H1 (cell line): ENCODE data around the gene QSOX1. TPM values are rescaled to one million over a fixed set of nuclear protein-coding genes. Genes with fewer than 3 reads are reported as not detected.
A peak's percentile ranks its signal among the peaks of the same experiment; 100 is the strongest.

Experiments used
- CTCF ChIA-PET: fragments of 300-600 bp; sonication (Branson Sonifier 250); formaldehyde crosslinking; loops from one replicate; lab custom pipeline; 2021; ENCODE audit not compliant: partially characterized antibody; lab: Charles Lee
- POLR2A ChIA-PET: fragments of 300-600 bp; sonication (Branson Sonifier 250); formaldehyde crosslinking; loops from one replicate; lab custom pipeline; 2021; ENCODE audit warnings: inconsistent platforms; ENCODE audit not compliant: partially characterized antibody; lab: Charles Lee
- DNase-seq, 2 experiments: peaks; one replicate each; pipeline versions ENCODE4 v3.0.0 to v3.0.0-alpha.2; 2010 to 2022; ENCODE audit warnings: low spot score in 2 of 2, low read depth in 1 of 2, mixed read lengths in 1 of 2
- FAIRE-seq: peaks from 2 replicates; lab custom pipeline; 2011; peaks lifted over from hg19 to GRCh38; lab: Jason Lieb, UNC
- H2AFZ ChIP-seq: 2 replicates; pipeline ENCODE4 v1.8.1; 2012; ENCODE audit warnings: low read length, inconsistent platforms
- H2AK5ac ChIP-seq: 2 replicates; pipeline ENCODE4 v1.6.1; 2013; ENCODE audit warnings: low read depth, low read length
- H2BK120ac ChIP-seq: replicated peaks from 2 replicates; pipeline ENCODE3; 2013; ENCODE audit warnings: low read depth, low read length, inconsistent platforms
- H2BK12ac ChIP-seq: 2 replicates; pipeline ENCODE4 v1.6.1; 2013; ENCODE audit warnings: low read depth, low read length
- H2BK15ac ChIP-seq: 2 replicates; pipeline ENCODE4 v1.6.1; 2013; ENCODE audit warnings: low read length
- H2BK20ac ChIP-seq: 2 replicates; pipeline ENCODE4 v1.6.1; 2013; ENCODE audit warnings: low read length
- H2BK5ac ChIP-seq: 2 replicates; pipeline ENCODE4 v1.6.1; 2013; ENCODE audit warnings: low read depth, low read length
- H3K14ac ChIP-seq: 2 replicates; pipeline ENCODE4 v1.6.1; 2013; ENCODE audit warnings: inconsistent platforms; ENCODE audit not compliant: insufficient read length
- H3K18ac ChIP-seq: 2 replicates; pipeline ENCODE4 v1.6.1; 2013; ENCODE audit warnings: low read length; ENCODE audit errors: extremely low read depth
- H3K23ac ChIP-seq: 2 replicates; pipeline ENCODE4 v1.6.1; 2013; ENCODE audit warnings: inconsistent platforms; ENCODE audit not compliant: insufficient read length
- H3K23me2 ChIP-seq: 2 replicates; pipeline ENCODE4 v1.6.1; 2013; ENCODE audit warnings: low read depth, low read length
- H3K27ac ChIP-seq: 2 replicates; pipeline ENCODE4 v1.6.1; 2011; ENCODE audit warnings: low read depth, low read length, inconsistent platforms
- H3K27me3 ChIP-seq, 4 experiments: replicated peaks in 1 of 4; 1 replicate in 1 of 4; 2 replicates in 3 of 4; pipeline versions ENCODE4 v1.6.1 to v1.8.1; 2011 to 2013; ENCODE audit warnings: low read length in 3 of 4, mild to moderate bottlenecking in 3 of 4, inconsistent platforms in 2 of 4, mixed read lengths in 2 of 4, moderate library complexity in 1 of 4; ENCODE audit not compliant: control insufficient read depth in 3 of 4, insufficient read depth in 3 of 4; ENCODE audit errors: extremely low read depth in 1 of 4
- H3K36me3 ChIP-seq, 4 experiments: 2 replicates each; pipeline versions ENCODE4 v1.6.1 to v1.8.1; 2011 to 2013; ENCODE audit warnings: mild to moderate bottlenecking in 4 of 4, low read length in 3 of 4, moderate library complexity in 2 of 4, control low read depth in 1 of 4, inconsistent platforms in 1 of 4; ENCODE audit not compliant: insufficient read depth in 4 of 4, control insufficient read depth in 2 of 4
- H3K4ac ChIP-seq: replicated peaks from 2 replicates; pipeline ENCODE3; 2013; ENCODE audit warnings: low read length, low read depth, mixed read lengths, inconsistent platforms; ENCODE audit not compliant: insufficient read length
- H3K4me1 ChIP-seq, 4 experiments: replicated peaks in 1 of 4; 1 replicate in 1 of 4; 2 replicates in 3 of 4; pipeline versions ENCODE4 v1.6.1 to v1.8.1; 2011 to 2013; ENCODE audit warnings: low read length in 3 of 4, inconsistent platforms in 2 of 4, mixed read lengths in 1 of 4; ENCODE audit not compliant: insufficient read depth in 4 of 4, control insufficient read depth in 3 of 4
- H3K4me2 ChIP-seq, 2 experiments: 2 replicates each; pipeline versions ENCODE4 v1.6.1 to v1.8.1; 2011 to 2013; ENCODE audit warnings: low read depth in 2 of 2, low read length in 2 of 2, control low read depth in 1 of 2, inconsistent platforms in 1 of 2, mild to moderate bottlenecking in 1 of 2; ENCODE audit not compliant: insufficient read depth in 1 of 2
- H3K4me3 ChIP-seq, 4 experiments: fragments of 200-600, 300-600 bp in 1 of 4; sonication (generic), shearing (Covaris generic), sonication (Bioruptor Twin) in 1 of 4; 2 replicates each; pipeline versions ENCODE4 v1.5.1 to v1.8.1; 2011 to 2016; ENCODE audit warnings: low read length in 4 of 4, low read depth in 3 of 4, control low read depth in 2 of 4, inconsistent platforms in 2 of 4, mild to moderate bottlenecking in 2 of 4, mixed read lengths in 1 of 4, moderate library complexity in 1 of 4; ENCODE audit not compliant: insufficient read depth in 2 of 4; ENCODE audit errors: extremely low read depth in 1 of 4
- H3K56ac ChIP-seq: replicated peaks from 2 replicates; pipeline ENCODE3; 2013; ENCODE audit warnings: low read depth, mild to moderate bottlenecking, mixed read lengths, low read length, inconsistent platforms; ENCODE audit not compliant: insufficient read length
- H3K79me1 ChIP-seq: 2 replicates; pipeline ENCODE4 v1.6.1; 2013; ENCODE audit warnings: low read depth, low read length, control low read depth
- H3K79me2 ChIP-seq, 2 experiments: 2 replicates each; pipeline versions ENCODE4 v1.6.1 to v1.8.1; 2012 to 2013; ENCODE audit warnings: low read length in 2 of 2, mild to moderate bottlenecking in 2 of 2, inconsistent platforms in 1 of 2; ENCODE audit not compliant: insufficient read depth in 2 of 2, control insufficient read depth in 1 of 2
- H3K9ac ChIP-seq, 4 experiments: replicated peaks in 1 of 4; 1 replicate in 1 of 4; 2 replicates in 3 of 4; pipeline versions ENCODE4 v1.6.1 to v1.8.1; 2011 to 2013; ENCODE audit warnings: low read depth in 3 of 4, low read length in 3 of 4, control low read depth in 2 of 4, mild to moderate bottlenecking in 2 of 4, moderate library complexity in 2 of 4, inconsistent platforms in 1 of 4; ENCODE audit errors: extremely low read depth in 1 of 4
- H3K9me3 ChIP-seq, 2 experiments: 2 replicates each; pipeline versions ENCODE4 v1.6.1 to v1.8.1; 2012 to 2013; ENCODE audit warnings: mild to moderate bottlenecking in 2 of 2, moderate library complexity in 2 of 2, control low read depth in 1 of 2, inconsistent platforms in 1 of 2, low read depth in 1 of 2, low read length in 1 of 2, mixed read lengths in 1 of 2; ENCODE audit not compliant: insufficient read depth in 2 of 2
- H4K20me1 ChIP-seq, 2 experiments: replicated peaks in 1 of 2; 2 replicates each; pipeline versions ENCODE3 to v1.8.1; 2011 to 2013; ENCODE audit warnings: inconsistent platforms in 2 of 2, low read length in 2 of 2, mild to moderate bottlenecking in 1 of 2; ENCODE audit not compliant: insufficient read depth in 2 of 2, control insufficient read depth in 1 of 2
- H4K5ac ChIP-seq: 2 replicates; pipeline ENCODE4 v1.6.1; 2013; ENCODE audit warnings: low read length, low read depth, mixed read lengths, inconsistent platforms; ENCODE audit not compliant: insufficient read length
- H4K8ac ChIP-seq: 2 replicates; pipeline ENCODE4 v1.8.0; 2013; ENCODE audit warnings: mild to moderate bottlenecking, moderate library complexity, low read length, inconsistent platforms; ENCODE audit not compliant: insufficient read depth; ENCODE audit errors: extremely low read depth
- H4K91ac ChIP-seq: replicated peaks from 2 replicates; pipeline ENCODE3; 2013; ENCODE audit warnings: low read length, mixed read lengths, inconsistent platforms; ENCODE audit not compliant: insufficient read length
- BACH1 ChIP-seq: IDR thresholded peaks from 2 replicates; pipeline ENCODE4 v1.6.1; 2012; ENCODE audit warnings: low read length, improper control_type of control experiment
- CHD1 ChIP-seq: IDR thresholded peaks from 2 replicates; pipeline ENCODE4 v1.6.1; 2012; ENCODE audit warnings: low read depth, low read length, improper control_type of control experiment
- CTBP2 ChIP-seq: IDR thresholded peaks from 2 replicates; pipeline ENCODE4 v1.7.0; 2011; ENCODE audit warnings: borderline replicate concordance, mild to moderate bottlenecking, moderate library complexity, mixed read lengths, low read length; ENCODE audit not compliant: insufficient read depth, insufficient read length
- HDAC6 ChIP-seq: IDR thresholded peaks from one replicate; pipeline ENCODE4 v1.7.1; 2012; ENCODE audit warnings: low read depth, mild to moderate bottlenecking, inconsistent platforms, low read length, moderate library complexity
- RAD21 ChIP-seq, 2 experiments: IDR thresholded peaks in 1 of 2; conservative IDR thresholded peaks in 1 of 2; 2 replicates each; pipeline ENCODE4 v1.6.1; 2011; ENCODE audit warnings: low read depth in 2 of 2, low read length in 2 of 2, improper control_type of control experiment in 1 of 2, inconsistent platforms in 1 of 2, mild to moderate bottlenecking in 1 of 2, moderate library complexity in 1 of 2
- RXRA ChIP-seq: IDR thresholded peaks from 2 replicates; pipeline ENCODE4 v1.6.1; 2011; ENCODE audit warnings: low read depth, mild to moderate bottlenecking, low read length, moderate library complexity; ENCODE audit not compliant: insufficient read depth
- SAP30 ChIP-seq: fragments of 300-600 bp; sonication (generic); IDR thresholded peaks from 2 replicates; pipeline ENCODE4 v1.7.1; 2012; ENCODE audit warnings: low read length, moderate library complexity, mild to moderate bottlenecking, inconsistent platforms; ENCODE audit not compliant: insufficient read depth, insufficient replicate concordance
- SIX5 ChIP-seq: IDR thresholded peaks from 2 replicates; pipeline ENCODE4 v1.6.1; 2011; ENCODE audit warnings: mild to moderate bottlenecking, low read depth, low read length
- SUZ12 ChIP-seq: fragments of 200-600 bp; sonication (generic); IDR thresholded peaks from 2 replicates; pipeline ENCODE4 v1.6.1; 2012; ENCODE audit warnings: mild to moderate bottlenecking, inconsistent platforms, low read length, moderate library complexity, mixed read lengths
- TAF1 ChIP-seq: IDR thresholded peaks from 2 replicates; pipeline ENCODE4 v1.6.1; 2011; ENCODE audit warnings: mild to moderate bottlenecking, low read depth, low read length
- WGBS, 2 experiments: shearing (Covaris generic) in 1 of 2; methylation state at CpG; one replicate each; pipeline versions ENCODE4 v1.1.6 to v1.1.7; 2013 to 2015; ENCODE audit warnings: low lambda C conversion rate in 2 of 2, mixed read lengths in 2 of 2, inconsistent platforms in 1 of 2, low coverage in 1 of 2, missing lambda C conversion rate in 1 of 2; ENCODE audit not compliant: insufficient replicate concordance in 2 of 2, insufficient coverage in 1 of 2, insufficient read length in 1 of 2; ENCODE audit errors: extremely low coverage in 1 of 2, missing lambda C conversion rate in 1 of 2; 5-methylcytosine and 5-hydroxymethylcytosine counted together
- polyA plus RNA-seq, 7 experiments: library from polyadenylated mRNA; depleted of rRNA in 3 of 7; stranded (reverse) in 5 of 7; unstranded in 2 of 7; fragments of >200 nt in 5 of 7; fragments of 200-250 nt in 2 of 7; gene quantifications; 1 replicate in 5 of 7; 2 replicates in 1 of 7; 4 replicates in 1 of 7; pipeline versions ENCODE4 v1.2.1 to v1.2.3, GENCODE V29; 2011 to 2013; ENCODE audit warnings: missing spikeins in 2 of 7, mixed read lengths in 2 of 7
- total RNA-seq: library from RNA; stranded (reverse); fragmentation: NEBNext Ultra II Directional; extraction: Animal tissue kit (Norgen Biotek cat#: 25700); gene quantifications from 2 replicates; pipeline ENCODE4 v1.2.1, GENCODE V29; 2021

QSOX1 gene
- total and polyA plus RNA-seq, 2 of the 8 experiments (the other 6 are each of a cell fraction or from before 2014, with no cell fraction given): 97.7 to 123 TPM

DNA sequence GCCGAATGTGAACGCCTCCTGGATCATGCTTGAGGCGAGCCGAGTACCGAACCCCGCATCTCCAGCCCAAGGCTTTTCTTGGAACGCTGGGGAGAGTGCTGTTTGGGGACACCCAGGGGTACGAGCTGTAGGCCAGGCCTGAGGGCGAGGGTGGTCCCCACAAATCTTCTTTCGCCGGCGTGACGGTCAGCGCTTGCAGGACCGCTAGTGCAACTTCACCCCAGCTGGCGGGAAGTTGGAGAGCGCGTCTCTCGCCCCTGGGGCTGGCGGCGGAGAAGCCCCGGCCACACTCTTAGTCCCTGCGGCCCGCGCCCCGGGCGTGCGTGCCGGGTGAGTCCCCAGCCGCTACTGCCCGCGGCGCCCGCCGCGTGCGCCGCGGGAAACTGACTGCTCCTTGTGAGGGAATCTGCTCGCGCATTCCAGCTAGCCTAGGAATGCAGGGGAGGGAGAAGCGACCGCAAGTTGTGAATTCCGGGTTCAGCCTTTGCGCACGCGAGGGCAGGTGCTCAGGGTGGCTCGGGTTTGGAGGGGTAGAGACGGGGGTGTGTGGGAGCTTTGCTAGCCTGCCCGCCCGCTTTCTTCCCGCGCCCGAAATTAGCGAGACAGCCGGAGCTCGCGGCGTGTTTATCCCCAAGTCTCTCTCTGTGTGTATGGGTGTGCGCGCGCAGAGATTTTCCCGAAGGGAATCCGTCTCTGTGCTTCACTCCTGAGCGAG is 76.3 kb downstream of the QSOX1 start:
- POLR2A ChIA-PET: interaction anchor here (0.8 to 3.9 kb wide), 14 partner anchors 8 to 64 kb away, joined by 3 to 29 read pairs (median 6); no protein-coding TSS in a partner anchor
- FAIRE-seq: no peak
- H2AFZ ChIP-seq: no peak overlapping the region
- TF ChIP-seq RAD21 (IDR thresholded peaks at IDR 0.05 in 1 of 2, conservative IDR thresholded peaks at IDR 0.05 in 1 of 2; ENCODE audit: low read depth in 2 of 2, low read length in 2 of 2): no peak
- TF ChIP-seq SIX5: no peak
- TF ChIP-seq SUZ12: peak; percentile 20; the same call in 1 of the 2 replicates
- TF ChIP-seq HDAC6: no peak
- TF ChIP-seq SAP30: no peak
- TF ChIP-seq CTBP2: no peak
- TF ChIP-seq BACH1: no peak
- no peak; the same call in 1 of the 2 replicates for TF ChIP-seq CHD1
- TF ChIP-seq RXRA: no peak
- TF ChIP-seq TAF1: 0 out of 2 replicates have a peak, but pooled peaks have one; percentile 41

More for the DNA sequence above, 76.3 kb downstream of the QSOX1 start:
- Histone ChIP-seq H2BK15ac (peak overlapping the region; percentile 88; the same call in 1 of the 2 replicates), H3K36me3 (no peaks in the 10 kb centered on the region; a peak in 1 of 8 replicates), H4K20me1 (peaks cover 0 to 13% of the 10 kb centered on the region in 2 experiments), H2BK5ac (peak overlapping the region; percentile 75; the same call in 1 of the 2 replicates), H3K27ac (no peak overlapping the region), H3K9me3 (peaks cover 0 to 4% of the 10 kb centered on the region in 2 experiments; a peak in 1 of 4 replicates), H3K4ac (no peak overlapping the region), H3K9ac (peak overlapping the region in 2 of 4 experiments; percentile 25 to 29; a peak in 2 of 7 replicates), H2BK20ac (peak overlapping the region; percentile 61; the same call in 1 of the 2 replicates), H3K4me2 (peak overlapping the region; percentile 80 to 91), H3K27me3 (peaks cover 47 to 79% (median 71%) of the 10 kb centered on the region in 4 experiments), H4K91ac (peak overlapping the region; percentile 48), H2AK5ac (no peak overlapping the region), H3K23me2 (peaks cover 41% of the 10 kb centered on the region; the same call in 1 of the 2 replicates), H3K56ac (no peak overlapping the region), H2BK120ac (no peak overlapping the region), H4K8ac (0 out of 2 replicates have a peak overlapping the region, but pooled peaks have one; percentile 42), H3K4me3 (peak overlapping the region; percentile 45 to 71 (median 62)), H4K5ac (no peak overlapping the region), H3K18ac (peak overlapping the region; percentile 55; the same call in 1 of the 2 replicates), H3K79me2 (no peaks in the 10 kb centered on the region), H3K4me1 (peaks cover 13 to 33% (median 23%) of the 10 kb centered on the region in 4 experiments), H3K79me1 (peaks cover 2% of the 10 kb centered on the region; the same call in 1 of the 2 replicates), H2BK12ac (peak overlapping the region; percentile 75; the same call in 1 of the 2 replicates), H3K14ac (no peak overlapping the region), H3K23ac (no peak overlapping the region)
- 2% methylated on average over 54 of the region's 65 CpGs; no CpG with 5 or more reads in 1 of the 2 experiments for WGBS, 2 experiments
- CTCF ChIA-PET: interaction anchor here (0.9 to 6.9 kb wide), 21 partner anchors 8 to 212 kb away, joined by 3 to 65 read pairs (median 5); no protein-coding TSS in a partner anchor
- peak in 1 of 2 experiments; percentile 78 for DNase-seq
